RWPE1 (cell line): ENCODE measurements around the gene DNAJB8.
A peak's percentile ranks its signal among the peaks of the same experiment; 100 is the strongest.

Experiments
- CTCF ChIA-PET: fragments of 350-600 bp; sonication (Branson Sonifier 250); formaldehyde crosslinking; extraction: SDS; loops from one replicate; lab custom pipeline; 2021; lab: Yijun Ruan, JAX
- POLR2A ChIA-PET: fragments of 400-600 bp; formaldehyde crosslinking; extraction: SDS; loops from one replicate; lab custom pipeline; 2020; ENCODE audit warnings: antibody characterized with exemption; ENCODE audit not compliant: low non-redundant PET; lab: Yijun Ruan, JAX
- DNase-seq: peaks from one replicate; pipeline ENCODE4 v3.0.0; 2012; ENCODE audit warnings: low spot score
- H3K27ac ChIP-seq: fragments of 450-650 bp; 2 replicates; pipeline ENCODE4 v1.5.1; 2017
- TF ChIP-seq, protein P1 (sequence below): fragments of 450-650 bp; conservative IDR thresholded peaks from 2 replicates; pipeline ENCODE4 v1.5.1; 2017; ENCODE audit warnings: low read depth, mild to moderate bottlenecking

The DNAJB8 gene

DNA sequence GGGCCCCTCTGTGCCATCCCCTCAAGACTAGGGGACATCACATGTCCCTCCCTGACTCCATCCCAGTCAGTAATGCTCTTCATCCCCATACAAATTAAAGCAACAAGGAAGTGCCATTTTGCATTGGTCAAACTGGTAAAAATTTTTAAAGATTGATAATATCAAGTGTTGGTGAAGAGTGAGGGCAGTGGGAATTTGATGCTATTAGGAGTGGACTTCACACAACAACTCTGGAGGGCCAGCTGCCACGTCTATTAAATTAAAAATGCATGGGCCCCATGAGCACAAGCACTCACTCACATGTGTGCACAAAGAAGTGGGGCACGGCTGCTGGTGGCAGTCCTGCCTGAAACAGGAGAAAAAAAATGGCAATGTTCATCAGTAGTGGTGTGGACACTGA is 47.8 kb downstream of the DNAJB8 start:
- TF ChIP-seq, protein P1, sequence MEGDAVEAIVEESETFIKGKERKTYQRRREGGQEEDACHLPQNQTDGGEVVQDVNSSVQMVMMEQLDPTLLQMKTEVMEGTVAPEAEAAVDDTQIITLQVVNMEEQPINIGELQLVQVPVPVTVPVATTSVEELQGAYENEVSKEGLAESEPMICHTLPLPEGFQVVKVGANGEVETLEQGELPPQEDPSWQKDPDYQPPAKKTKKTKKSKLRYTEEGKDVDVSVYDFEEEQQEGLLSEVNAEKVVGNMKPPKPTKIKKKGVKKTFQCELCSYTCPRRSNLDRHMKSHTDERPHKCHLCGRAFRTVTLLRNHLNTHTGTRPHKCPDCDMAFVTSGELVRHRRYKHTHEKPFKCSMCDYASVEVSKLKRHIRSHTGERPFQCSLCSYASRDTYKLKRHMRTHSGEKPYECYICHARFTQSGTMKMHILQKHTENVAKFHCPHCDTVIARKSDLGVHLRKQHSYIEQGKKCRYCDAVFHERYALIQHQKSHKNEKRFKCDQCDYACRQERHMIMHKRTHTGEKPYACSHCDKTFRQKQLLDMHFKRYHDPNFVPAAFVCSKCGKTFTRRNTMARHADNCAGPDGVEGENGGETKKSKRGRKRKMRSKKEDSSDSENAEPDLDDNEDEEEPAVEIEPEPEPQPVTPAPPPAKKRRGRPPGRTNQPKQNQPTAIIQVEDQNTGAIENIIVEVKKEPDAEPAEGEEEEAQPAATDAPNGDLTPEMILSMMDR = no peak
- H3K27ac ChIP-seq = no peak overlapping the region
- no peak for DNase-seq
- ChIA-PET POLR2A (no interaction called here), CTCF (no interaction called here)

DNA sequence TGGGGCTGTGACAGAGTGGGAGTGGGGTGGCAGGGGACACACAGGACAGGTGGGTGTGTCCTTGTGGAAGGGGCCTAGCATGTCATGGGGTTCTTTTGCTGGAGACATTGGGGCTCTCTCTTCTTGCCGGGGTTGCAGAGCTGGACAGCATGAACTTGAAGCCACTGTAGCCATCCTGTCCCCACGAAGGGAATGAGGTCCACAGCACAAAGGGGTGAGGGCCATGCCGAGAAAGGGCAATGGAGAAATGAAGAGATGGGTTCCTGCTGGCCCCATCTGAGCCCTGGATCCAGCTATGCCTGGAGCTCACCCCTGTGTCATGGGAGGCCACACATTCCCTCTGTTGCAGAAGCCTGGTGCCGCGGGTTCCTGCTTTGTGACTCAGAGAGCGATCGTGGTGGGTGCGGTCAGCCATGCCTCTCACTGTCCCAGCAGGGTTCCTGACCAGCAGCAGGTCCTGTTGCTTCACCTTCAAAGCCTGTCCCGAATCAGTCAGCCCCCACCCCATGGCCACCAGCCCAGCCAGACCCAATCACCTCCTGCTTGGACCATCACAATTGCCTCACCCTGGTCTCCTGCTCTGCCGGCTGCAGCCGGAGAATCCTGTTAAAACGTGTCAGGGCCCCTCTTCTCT is 50.0 kb downstream of the DNAJB8 start:
- ChIA-PET CTCF (interaction anchor here (0.6 kb wide), 1 partner anchor 18 kb away, joined by 6 read pairs; no protein-coding TSS in a partner anchor), POLR2A (no interaction called here)
- TF ChIP-seq, protein P1 = no peak
- peak overlapping the region; percentile 78 for H3K27ac ChIP-seq
- DNase-seq = peak; percentile 87

DNA sequence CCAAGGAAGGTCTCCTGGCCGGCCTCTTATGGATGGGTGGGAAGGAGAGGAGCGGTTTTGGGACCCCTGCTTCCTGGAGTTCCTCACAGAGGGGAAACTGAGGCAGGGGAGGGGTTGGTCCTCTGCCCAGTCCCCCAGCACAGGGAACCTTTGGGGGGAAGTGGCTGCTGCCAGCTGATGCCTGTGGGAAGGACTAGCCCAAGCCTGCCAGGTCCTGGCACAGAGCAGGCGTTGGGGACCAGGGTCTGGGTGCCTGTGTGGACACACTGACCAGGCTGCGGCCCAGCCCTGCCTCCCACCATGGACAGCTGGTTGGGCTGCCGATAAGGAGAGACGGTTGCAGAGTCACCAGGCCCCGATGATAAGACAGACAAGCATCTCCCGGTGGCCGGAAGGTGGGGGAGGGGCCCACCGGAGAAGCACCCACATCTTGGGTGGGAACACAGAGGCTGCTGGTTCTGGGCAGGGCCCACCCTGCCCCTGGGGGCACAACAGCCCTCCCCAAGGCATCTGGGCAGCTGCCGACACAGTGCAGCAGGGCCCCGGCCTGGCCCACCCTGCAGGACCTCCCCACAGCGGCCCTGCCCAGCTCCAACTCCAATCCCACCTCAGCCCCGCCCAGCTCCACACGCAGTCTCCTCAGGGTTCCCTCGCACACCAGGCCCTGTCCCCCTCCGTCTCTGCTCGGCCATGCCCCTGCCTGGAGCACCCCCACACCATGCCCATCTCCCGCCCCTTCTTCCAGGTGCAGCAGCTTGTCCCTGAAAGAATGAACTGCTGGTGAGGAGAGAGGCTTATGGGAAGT is 50.7 kb downstream of the DNAJB8 start:
- POLR2A ChIA-PET = no interaction called here
- CTCF ChIA-PET = interaction anchor here (0.5 kb wide), 1 partner anchor 484 kb away, joined by 5 read pairs; no protein-coding TSS in a partner anchor
- TF ChIP-seq, protein P1 = no peak
- H3K27ac ChIP-seq = peak overlapping the region; percentile 78
- DNase-seq = no peak

DNA sequence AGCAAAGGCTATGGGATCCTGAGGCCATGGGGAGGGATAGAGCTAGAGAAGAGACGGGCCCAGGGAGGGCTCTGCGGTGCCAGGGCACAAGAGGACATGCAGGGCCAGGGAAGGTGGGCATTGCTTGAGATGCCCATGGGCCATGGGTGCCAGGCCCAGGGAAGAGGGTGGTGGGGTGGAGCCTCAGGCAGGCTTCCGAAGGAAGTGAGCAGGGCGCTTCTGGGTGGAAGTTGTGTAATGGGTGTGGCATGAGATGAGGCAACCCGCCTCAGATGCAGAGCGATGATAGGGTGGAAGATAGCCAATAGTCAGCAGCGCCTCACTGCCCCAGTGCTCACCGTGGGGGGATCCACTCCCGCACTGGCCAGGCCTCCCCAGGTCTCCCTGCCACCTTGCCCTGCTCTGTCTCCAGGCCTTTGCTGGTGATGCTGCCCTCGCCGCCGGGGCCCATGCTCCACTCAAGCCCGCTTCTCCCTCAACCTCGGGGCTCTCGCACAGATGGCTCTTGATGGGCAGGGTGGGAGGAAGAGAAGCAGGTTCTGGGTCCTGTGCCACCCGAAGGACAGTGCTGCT is 51.4 kb downstream of the DNAJB8 start:
- ChIA-PET POLR2A (no interaction called here), CTCF (interaction anchor here (0.5 kb wide), 1 partner anchor 485 kb away, joined by 5 read pairs; no protein-coding TSS in a partner anchor)
- TF ChIP-seq, protein P1 = no peak

DNA sequence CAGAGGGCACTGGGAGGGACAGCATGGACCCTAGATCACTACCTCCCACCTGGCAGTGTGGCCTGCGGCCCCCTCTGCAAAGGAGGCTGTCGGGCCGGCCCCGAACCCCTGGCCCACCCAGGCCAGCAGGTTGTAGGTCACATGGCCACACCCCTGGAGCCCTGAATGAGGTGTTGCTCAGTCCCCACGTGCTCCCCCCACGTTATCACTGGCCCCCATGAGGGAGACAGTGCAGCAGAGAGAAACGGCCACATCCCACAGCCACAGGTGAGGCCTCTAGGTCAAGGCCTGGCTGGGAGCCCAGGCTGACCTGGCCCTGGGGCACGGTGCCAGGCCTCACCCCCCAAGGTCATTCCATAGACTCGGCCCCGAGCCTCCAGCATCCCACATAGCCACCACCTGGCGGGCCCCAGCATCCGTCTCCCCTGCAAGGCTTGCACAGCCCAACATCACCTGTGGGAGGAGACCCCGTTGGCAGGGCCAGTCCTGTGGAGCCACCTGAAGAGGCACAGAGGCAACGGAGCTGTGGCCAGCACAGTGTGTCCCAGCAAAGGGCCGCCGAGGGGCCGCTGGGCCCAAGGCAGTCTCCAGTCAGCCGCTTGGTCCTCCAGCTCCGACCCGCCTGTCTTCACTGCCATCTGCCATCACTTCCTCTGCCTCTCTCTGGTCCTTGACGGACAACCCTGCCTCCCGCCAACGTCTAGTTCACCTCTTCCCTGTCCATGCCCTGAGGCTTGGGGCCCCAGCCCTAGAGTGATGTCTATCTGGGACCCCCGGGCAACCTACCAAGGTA is 53.1 kb downstream of the DNAJB8 start:
- ChIA-PET POLR2A (no interaction called here), CTCF (no interaction called here)
- TF ChIP-seq, protein P1 = no peak
- no peak overlapping the region for H3K27ac ChIP-seq
- DNase-seq = no peak

More for the DNA sequence above, 51.4 kb downstream of the DNAJB8 start:
- no peak for DNase-seq
- H3K27ac ChIP-seq = peak overlapping the region; percentile 78; the same call in 1 of the 2 replicates

DNA sequence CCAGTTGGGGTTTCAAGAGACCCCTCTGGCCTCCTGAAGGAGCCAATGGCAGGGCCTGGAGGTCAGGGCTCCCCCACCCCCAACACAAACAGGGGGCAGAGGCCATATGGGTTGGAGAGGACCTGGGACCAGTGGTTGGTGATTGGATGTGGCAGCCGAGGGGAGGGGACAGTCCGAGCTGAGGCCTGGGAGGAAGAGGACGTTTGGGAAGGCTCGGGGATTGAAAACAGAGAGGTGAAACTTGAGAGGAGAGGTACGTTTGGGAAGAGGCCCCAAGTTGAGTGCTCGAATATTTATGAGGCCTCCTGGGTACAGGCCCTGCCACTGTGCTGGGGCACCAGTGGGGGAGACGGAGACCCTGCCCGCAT is 53.7 kb downstream of the DNAJB8 start:
- no peak for DNase-seq
- POLR2A ChIA-PET = no interaction called here
- CTCF ChIA-PET = no interaction called here
- TF ChIP-seq, protein P1 = no peak
- H3K27ac ChIP-seq = no peak overlapping the region
